Neural progenitor cell (in vitro differentiated cells): ENCODE data around the gene RCVRN. TPM values are rescaled to one million over a fixed set of nuclear protein-coding genes. Genes with fewer than 3 reads are reported as not detected.

Experiments used
- DNase-seq: peaks from one replicate; pipeline ENCODE4 v3.0.0-alpha.2; 2016; ENCODE audit warnings: low spot score
- H2AFZ ChIP-seq: fragments of 200-600 bp; sonication (generic); replicated peaks from 2 replicates; pipeline ENCODE4 v1.6.1; 2016; ENCODE audit warnings: antibody characterized with exemption
- H3F3A ChIP-seq: fragments of 200-600 bp; sonication (generic); 2 replicates; pipeline ENCODE4 v1.6.1; 2016; ENCODE audit warnings: antibody characterized with exemption, low read depth
- H3K27ac ChIP-seq: fragments of 200-600 bp; sonication (generic); 2 replicates; pipeline ENCODE4 v1.5.1; 2016; ENCODE audit warnings: mild to moderate bottlenecking
- H3K27me3 ChIP-seq: fragments of 200-600 bp; sonication (generic); 2 replicates; pipeline ENCODE4 v1.6.1; 2016; ENCODE audit warnings: mild to moderate bottlenecking, moderate library complexity
- H3K36me3 ChIP-seq: fragments of 200-600 bp; sonication (generic); 2 replicates; pipeline ENCODE4 v1.5.1; 2016
- H3K4me1 ChIP-seq: fragments of 200-600 bp; sonication (generic); 2 replicates; pipeline ENCODE4 v1.6.1; 2016; ENCODE audit warnings: mixed run types
- H3K4me2 ChIP-seq: fragments of 200-600 bp; sonication (generic); 2 replicates; pipeline ENCODE4 v1.6.1; 2016
- H3K4me3 ChIP-seq: fragments of 200-600 bp; sonication (generic); 2 replicates; pipeline ENCODE4 v1.5.1; 2016
- H3K79me2 ChIP-seq: fragments of 200-600 bp; sonication (generic); 2 replicates; pipeline ENCODE4 v1.6.1; 2016; ENCODE audit warnings: low read depth
- H3K9ac ChIP-seq: fragments of 200-600 bp; sonication (generic); 2 replicates; pipeline ENCODE4 v1.6.1; 2016
- H3K9me3 ChIP-seq: fragments of 200-600 bp; sonication (generic); 2 replicates; pipeline ENCODE4 v1.5.1; 2016; ENCODE audit warnings: low read depth
- H4K20me1 ChIP-seq: fragments of 200-600 bp; sonication (generic); 2 replicates; pipeline ENCODE4 v1.6.1; 2016; ENCODE audit warnings: low read depth
- H3K27ac Mint-ChIP-seq: 3 replicates; pipeline ENCODE4 v1.8.0; 2021; ENCODE audit warnings: mixed read lengths
- H3K27me3 Mint-ChIP-seq: 2 replicates; pipeline ENCODE4 v1.8.0; 2022; ENCODE audit warnings: low read depth, mild to moderate bottlenecking, inconsistent platforms, moderate library complexity, mixed read lengths; ENCODE audit not compliant: insufficient read depth
- H3K36me3 Mint-ChIP-seq: 3 replicates; pipeline ENCODE4 v1.8.0; 2021; ENCODE audit warnings: mixed read lengths
- H3K4me1 Mint-ChIP-seq: 3 replicates; pipeline ENCODE4 v1.8.0; 2021; ENCODE audit warnings: mixed read lengths
- H3K4me3 Mint-ChIP-seq: 3 replicates; pipeline ENCODE4 v1.8.0; 2021; ENCODE audit warnings: mild to moderate bottlenecking, moderate library complexity, mixed read lengths
- H3K9me3 Mint-ChIP-seq: 3 replicates; pipeline ENCODE4 v1.8.0; 2020; ENCODE audit warnings: mixed read lengths
- EZH2 ChIP-seq: fragments of 200-600 bp; sonication (generic); IDR thresholded peaks from 2 replicates; pipeline ENCODE4 v1.6.1; 2017; ENCODE audit warnings: antibody characterized with exemption, mild to moderate bottlenecking, moderate library complexity
- EZH2phosphoT487 ChIP-seq: fragments of 200-600 bp; sonication (generic); IDR thresholded peaks from 2 replicates; pipeline ENCODE4 v1.6.1; 2017; ENCODE audit warnings: antibody characterized with exemption
- total RNA-seq: library from RNA; depleted of rRNA; stranded (reverse); fragments of >200 nt; gene quantifications from 2 replicates; pipeline ENCODE4 v1.2.3, GENCODE V29; 2015; ENCODE audit warnings: low replicate concordance
- TF ChIP-seq, protein P1 (sequence below): fragments of 200-600 bp; sonication (generic); IDR thresholded peaks from 2 replicates; pipeline ENCODE4 v1.5.1; 2017; ENCODE audit warnings: antibody characterized with exemption, mild to moderate bottlenecking

RCVRN gene
- total RNA-seq, 1 donor from 2014 or later, result not detected

DNA sequence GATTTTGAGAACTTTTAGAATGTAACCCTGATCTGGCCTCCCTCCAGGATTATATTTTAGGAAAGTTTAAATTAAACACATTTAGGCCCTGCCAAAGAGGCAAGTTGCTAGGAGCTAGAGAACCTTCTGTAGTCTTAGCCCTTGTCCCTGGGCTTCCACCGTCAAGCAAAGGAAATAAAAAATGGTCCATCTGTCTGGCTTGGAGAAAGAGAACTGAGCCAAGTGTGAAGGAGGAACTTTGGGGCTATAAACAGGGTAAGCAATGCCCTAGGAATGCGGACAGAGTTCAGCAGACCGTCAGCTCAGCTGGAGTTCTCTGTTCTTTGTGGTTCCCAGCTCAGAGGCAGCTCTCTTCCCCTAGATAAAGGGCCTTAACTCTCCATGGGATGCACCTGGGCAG, 29.6 kb downstream of the RCVRN start:
- H3K27me3 Mint-ChIP-seq, result no peaks in the 10 kb centered on the region
- TF ChIP-seq EZH2phosphoT487 (no peak), EZH2 (no peak)
- TF ChIP-seq, protein P1, sequence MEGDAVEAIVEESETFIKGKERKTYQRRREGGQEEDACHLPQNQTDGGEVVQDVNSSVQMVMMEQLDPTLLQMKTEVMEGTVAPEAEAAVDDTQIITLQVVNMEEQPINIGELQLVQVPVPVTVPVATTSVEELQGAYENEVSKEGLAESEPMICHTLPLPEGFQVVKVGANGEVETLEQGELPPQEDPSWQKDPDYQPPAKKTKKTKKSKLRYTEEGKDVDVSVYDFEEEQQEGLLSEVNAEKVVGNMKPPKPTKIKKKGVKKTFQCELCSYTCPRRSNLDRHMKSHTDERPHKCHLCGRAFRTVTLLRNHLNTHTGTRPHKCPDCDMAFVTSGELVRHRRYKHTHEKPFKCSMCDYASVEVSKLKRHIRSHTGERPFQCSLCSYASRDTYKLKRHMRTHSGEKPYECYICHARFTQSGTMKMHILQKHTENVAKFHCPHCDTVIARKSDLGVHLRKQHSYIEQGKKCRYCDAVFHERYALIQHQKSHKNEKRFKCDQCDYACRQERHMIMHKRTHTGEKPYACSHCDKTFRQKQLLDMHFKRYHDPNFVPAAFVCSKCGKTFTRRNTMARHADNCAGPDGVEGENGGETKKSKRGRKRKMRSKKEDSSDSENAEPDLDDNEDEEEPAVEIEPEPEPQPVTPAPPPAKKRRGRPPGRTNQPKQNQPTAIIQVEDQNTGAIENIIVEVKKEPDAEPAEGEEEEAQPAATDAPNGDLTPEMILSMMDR, result no peak
- H3K36me3 Mint-ChIP-seq, result no peaks in the 10 kb centered on the region

DNA sequence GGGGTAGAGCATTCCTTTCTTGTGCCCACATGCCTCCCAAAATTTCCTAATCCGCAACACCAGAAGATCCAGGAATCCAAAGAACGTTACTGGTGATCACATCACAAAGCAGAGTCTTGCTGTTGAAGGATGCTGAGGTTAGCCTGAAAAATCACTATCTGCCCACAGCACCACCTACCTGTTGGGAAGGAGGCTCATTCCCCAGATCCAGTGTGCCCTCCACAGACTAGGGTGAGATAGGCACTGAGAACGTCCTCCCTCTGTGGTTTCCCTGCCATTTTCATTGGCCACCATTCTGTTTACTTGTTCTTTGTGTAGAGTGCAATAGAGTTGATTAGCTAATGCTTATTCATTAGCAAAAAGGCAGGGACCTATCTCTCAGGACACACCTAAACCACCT, 30.3 kb downstream of the RCVRN start:
- peaks cover 6% of the 10 kb centered on the region for H3K9me3 Mint-ChIP-seq
- Histone ChIP-seq H3K4me2 (no peak overlapping the region), H3K4me3 (no peak overlapping the region), H3K79me2 (no peaks in the 10 kb centered on the region), H4K20me1 (no peaks in the 10 kb centered on the region), H3F3A (no peaks in the 10 kb centered on the region), H3K4me1 (peaks cover 13% of the 10 kb centered on the region), H2AFZ (no peak overlapping the region), H3K36me3 (no peaks in the 10 kb centered on the region), H3K27ac (no peak overlapping the region), H3K27me3 (no peaks in the 10 kb centered on the region), H3K9ac (no peak overlapping the region), H3K9me3 (no peaks in the 10 kb centered on the region)
- no peak overlapping the region for H3K27ac Mint-ChIP-seq
- TF ChIP-seq EZH2phosphoT487 (no peak), EZH2 (no peak)
- TF ChIP-seq, protein P1, result no peak
- peaks cover 9% of the 10 kb centered on the region for H3K4me1 Mint-ChIP-seq
- no peaks in the 10 kb centered on the region for H3K27me3 Mint-ChIP-seq
- H3K36me3 Mint-ChIP-seq, result no peaks in the 10 kb centered on the region
- DNase-seq, result no peak
- H3K4me3 Mint-ChIP-seq, result no peak overlapping the region

More for the DNA sequence above, 29.6 kb downstream of the RCVRN start:
- Mint-ChIP-seq H3K4me3 (no peak overlapping the region), H3K4me1 (peaks cover 9% of the 10 kb centered on the region), H3K9me3 (peaks cover 10% of the 10 kb centered on the region), H3K27ac (no peak overlapping the region)
- no peaks in the 10 kb centered on the region for H3K9me3 ChIP-seq
- peaks cover 13% of the 10 kb centered on the region for H3K4me1 ChIP-seq
- DNase-seq, result peak; percentile 47
- no peaks in the 10 kb centered on the region for H3K79me2 ChIP-seq
- H3K4me3 ChIP-seq, result no peak overlapping the region
- H4K20me1 ChIP-seq, result no peaks in the 10 kb centered on the region
- H3F3A ChIP-seq, result no peaks in the 10 kb centered on the region
- H3K27me3 ChIP-seq, result no peaks in the 10 kb centered on the region
- no peaks in the 10 kb centered on the region for H3K36me3 ChIP-seq
- H3K27ac ChIP-seq, result no peak overlapping the region
- no peak overlapping the region for H3K9ac ChIP-seq
- no peak overlapping the region for H3K4me2 ChIP-seq
- H2AFZ ChIP-seq, result no peak overlapping the region

DNA sequence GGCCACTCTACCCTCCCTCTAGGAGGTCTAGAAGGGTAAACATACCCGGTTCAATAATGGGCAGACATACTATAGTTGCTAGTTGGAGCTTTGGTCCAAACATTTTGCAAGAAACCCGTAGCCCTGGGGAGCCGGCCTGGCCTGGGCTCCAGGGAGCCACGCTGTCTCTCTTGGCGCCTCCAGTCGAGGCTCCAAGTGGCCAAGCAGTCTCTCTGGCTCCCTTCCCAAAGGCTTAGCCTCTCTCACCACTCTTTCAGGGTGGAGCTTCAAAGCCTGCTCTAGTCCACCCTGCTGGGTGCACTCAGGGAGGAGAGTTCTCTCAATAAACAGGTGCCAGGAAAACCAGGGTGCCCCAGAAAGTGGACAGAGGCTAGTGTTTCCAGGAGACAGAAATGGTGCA, 32.2 kb downstream of the RCVRN start:
- peaks cover 24% of the 10 kb centered on the region for H3K4me1 Mint-ChIP-seq
- DNase-seq, result no peak
- H3K4me2 ChIP-seq, result no peak overlapping the region
- TF ChIP-seq, protein P1, result no peak
- TF ChIP-seq EZH2phosphoT487 (no peak), EZH2 (no peak)
- no peak overlapping the region for H3K4me3 ChIP-seq
- no peak overlapping the region for H3K27ac ChIP-seq
- no peaks in the 10 kb centered on the region for H3K36me3 Mint-ChIP-seq
- H3K4me1 ChIP-seq, result peaks cover 13% of the 10 kb centered on the region
- no peaks in the 10 kb centered on the region for H3K9me3 ChIP-seq
- H3K27me3 Mint-ChIP-seq, result no peaks in the 10 kb centered on the region
- peaks cover 8% of the 10 kb centered on the region for H3K9me3 Mint-ChIP-seq
- H3K27ac Mint-ChIP-seq, result no peak overlapping the region
- no peaks in the 10 kb centered on the region for H3K79me2 ChIP-seq
- no peak overlapping the region for H2AFZ ChIP-seq
- H3K4me3 Mint-ChIP-seq, result no peak overlapping the region
- no peaks in the 10 kb centered on the region for H3F3A ChIP-seq
- H4K20me1 ChIP-seq, result no peaks in the 10 kb centered on the region
- H3K9ac ChIP-seq, result no peak overlapping the region
- no peaks in the 10 kb centered on the region for H3K36me3 ChIP-seq
- H3K27me3 ChIP-seq, result no peaks in the 10 kb centered on the region
